Eye (tissue), 1 donor: ENCODE results near the gene CASQ1.

Experiments
- DNase-seq: peaks from one replicate; pipeline ENCODE4 v3.0.0-alpha.2; 2015

CASQ1 gene

DNA sequence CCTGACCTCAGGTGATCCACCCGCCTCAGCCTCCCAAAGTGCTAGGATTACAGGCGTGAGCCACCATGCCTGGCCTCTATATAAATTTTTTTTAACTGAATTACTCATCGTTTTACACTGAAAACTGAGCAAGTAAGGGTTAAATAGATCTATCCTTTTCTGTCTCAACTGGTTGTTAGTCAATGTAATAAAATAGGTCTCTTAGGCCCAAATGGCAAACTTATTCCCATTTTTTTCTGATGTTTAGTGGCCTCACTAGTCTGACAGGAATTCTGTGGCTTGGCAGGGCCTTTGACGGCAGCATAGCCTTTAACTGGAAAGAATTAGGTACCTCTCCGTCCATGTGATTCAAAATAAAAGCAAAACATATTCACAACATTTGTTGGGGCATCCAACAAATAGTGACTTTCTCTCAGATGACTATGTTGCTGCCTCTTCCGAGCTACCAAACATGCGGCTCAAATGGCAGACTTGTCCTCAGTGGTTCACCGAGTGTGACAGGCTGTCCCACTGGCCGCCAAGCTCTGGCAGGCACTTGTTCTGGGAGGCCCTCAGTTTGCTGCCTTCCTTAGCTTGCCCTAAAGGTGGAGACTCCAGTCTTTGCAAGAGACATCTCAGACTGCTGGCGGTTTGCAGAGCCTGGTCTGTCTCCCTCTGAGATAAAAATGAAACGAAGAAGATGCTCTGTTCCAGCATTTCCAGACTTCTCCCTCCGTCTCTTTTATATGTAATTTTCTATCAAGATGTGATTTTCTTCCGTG is 21.6 kb upstream of the CASQ1 start:
- peak; percentile 53 for DNase-seq

DNA sequence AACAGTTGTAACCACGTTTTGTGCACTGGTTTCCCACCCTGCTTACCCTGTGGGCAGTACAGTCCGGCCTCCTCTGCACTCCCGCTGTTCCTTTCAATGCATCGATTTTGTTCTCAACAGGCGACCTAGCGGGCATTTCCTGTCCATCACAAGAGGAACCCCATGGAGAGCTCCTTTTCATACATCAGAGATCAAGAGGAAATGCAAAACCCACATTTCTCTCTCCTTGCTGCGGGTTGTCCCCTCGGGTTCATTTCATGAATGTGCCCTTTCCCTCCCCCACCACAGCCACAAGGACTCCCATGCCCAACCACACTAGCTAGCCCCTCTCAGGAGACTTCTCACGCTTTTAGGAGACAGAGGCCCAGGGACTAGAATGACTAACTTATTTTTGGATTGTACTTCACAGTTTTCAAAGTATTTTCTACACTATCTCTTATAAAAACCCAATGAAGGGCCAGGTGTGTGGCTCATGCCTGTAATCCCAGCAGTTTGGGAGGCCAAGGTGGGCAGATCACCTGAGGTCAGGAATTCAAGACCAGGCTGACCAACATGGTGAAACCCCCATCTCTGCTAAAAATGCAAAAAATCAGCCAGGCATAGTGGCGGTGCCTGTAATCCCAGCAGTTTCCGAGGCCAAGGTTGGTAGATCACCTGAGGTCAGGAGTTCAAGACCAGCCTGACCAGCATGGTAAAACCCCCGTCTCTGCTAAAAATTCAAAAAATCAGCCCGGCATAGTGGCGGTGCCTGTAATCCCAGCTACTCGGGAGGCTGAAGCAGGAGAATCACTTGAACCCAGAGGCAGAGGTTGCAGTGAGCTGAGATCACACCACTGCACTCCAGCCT is 20.6 kb upstream of the CASQ1 start:
- DNase-seq = peak; percentile 82

GRCh38 chr1:160171354-160171753 is 19.0 kb upstream of the CASQ1 start:
- no peak for DNase-seq

GRCh38 chr1:160171980-160172379 is 18.4 kb upstream of the CASQ1 start:
- peak; percentile 16 for DNase-seq

- DNase-seq = no peak
Observed at GRCh38 chr1:160177231-160177630, 13.1 kb upstream of the CASQ1 start.

GRCh38 chr1:160177667-160178066 is 12.7 kb upstream of the CASQ1 start:
- DNase-seq = no peak

DNA sequence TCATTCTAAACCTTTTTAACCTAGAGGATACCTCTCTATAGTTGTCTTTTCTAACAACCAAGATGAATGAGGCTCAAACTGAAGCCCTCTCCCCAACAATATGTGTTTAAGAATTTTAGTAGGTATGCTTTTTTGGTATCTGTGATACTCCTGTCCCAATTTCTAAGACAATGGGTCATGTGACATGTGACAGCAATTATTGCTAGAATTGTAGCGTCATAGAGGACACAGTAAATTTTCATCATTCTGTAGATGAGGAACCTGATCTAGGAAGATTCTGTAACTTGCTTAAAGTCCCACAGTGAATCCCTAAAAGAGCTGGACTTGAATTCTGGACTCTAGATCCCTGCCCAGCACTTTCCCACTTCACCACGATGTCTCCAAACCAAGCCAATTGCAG is 11.6 kb upstream of the CASQ1 start:
- DNase-seq = no peak

GRCh38 chr1:160179336-160179735 is 11.0 kb upstream of the CASQ1 start:
- DNase-seq = no peak

- DNase-seq = no peak
Observed at GRCh38 chr1:160186246-160186645, 4.1 kb upstream of the CASQ1 start.

- no peak for DNase-seq
Observed at GRCh38 chr1:160186729-160187128, 3.6 kb upstream of the CASQ1 start.

GRCh38 chr1:160187407-160187806 is 3.0 kb upstream of the CASQ1 start:
- DNase-seq = no peak

- DNase-seq = no peak
Observed at GRCh38 chr1:160188341-160188740, 2.0 kb upstream of the CASQ1 start.

DNA sequence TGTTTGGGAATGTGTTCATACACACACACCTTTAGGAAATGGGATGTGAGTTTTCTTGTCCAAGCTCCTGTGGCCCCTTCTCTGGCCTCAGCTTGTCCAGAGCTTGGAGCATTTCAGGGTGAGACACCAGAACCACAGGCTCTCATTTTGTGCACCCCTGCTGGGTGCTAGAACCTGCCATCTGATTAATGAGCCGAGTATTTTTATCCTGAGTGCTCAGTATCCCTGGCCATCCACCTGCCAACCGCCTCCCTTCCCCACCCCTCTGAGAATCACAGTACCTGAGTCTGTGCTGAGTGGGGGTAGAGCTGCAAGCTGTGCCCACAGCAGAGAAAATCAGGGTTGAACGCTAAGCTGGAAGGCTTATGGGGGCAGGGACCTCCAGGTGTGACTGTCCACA is 1.4 kb downstream of the CASQ1 start:
- no peak for DNase-seq

DNA sequence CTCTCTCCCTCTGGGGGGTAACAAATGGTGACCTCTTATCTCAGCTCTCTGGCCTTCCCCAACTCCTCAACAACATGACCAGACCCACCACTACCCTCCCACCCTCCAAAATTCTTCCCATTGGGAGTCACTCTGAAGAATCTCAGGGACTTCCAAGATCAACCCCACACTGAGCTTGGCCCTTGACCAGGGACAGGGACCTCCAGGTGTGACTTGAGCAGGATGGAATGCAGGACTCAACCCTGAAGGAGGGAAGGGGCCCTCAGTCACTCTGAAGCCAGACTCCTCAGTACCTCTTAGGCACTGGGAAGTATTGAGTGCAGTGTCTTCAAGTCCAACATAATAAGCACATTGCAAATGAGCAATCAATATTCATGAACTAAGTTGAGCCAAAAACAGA is 1.9 kb downstream of the CASQ1 start:
- no peak for DNase-seq

GRCh38 chr1:160193091-160193819 is 2.9 kb downstream of the CASQ1 start:
- DNase-seq = peak; percentile 98

DNA sequence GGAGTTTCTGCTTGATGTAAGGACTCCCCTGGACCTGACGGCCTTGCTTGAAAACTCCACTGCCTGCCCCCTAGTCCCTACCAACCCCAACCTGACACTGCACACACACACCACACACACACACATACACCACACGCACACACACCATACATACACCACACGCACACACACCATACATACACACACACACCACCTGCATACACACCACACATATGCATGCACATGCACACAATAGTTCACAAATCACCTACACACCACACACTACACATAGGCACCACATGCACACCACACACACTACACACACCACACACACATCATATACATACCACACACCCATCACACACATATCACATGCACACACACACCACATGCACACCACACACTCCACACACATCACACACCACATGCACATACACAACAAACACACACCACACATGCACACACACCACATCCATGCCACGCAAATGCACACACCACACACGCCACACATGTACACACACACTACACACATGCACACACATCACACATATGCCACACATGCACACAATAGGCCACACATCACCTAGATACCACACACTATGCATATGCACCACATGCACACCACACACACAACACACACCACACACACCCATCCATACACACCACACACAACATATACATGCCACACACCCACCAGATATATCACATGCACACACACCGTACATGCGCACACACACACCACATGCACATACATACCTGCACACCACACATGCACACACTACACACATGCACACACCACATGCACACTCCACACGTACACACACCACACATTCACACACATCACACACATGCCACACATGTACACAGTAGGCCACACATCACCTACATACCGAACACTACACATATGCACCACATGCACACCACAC is 3.7 kb downstream of the CASQ1 start:
- DNase-seq = no peak

DNA sequence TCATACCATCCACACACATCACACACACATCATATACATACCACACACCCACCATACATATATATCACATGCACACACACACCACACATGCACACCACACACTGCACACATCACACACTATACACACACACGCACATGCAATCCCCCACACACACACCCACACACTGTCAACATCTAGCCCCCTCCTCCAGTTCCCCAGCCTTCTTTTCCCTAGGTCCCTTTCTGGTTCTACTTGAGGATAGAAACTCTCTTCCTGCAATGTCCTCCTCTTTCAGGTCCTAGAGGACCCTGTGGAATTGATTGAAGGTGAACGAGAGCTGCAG is 4.3 kb downstream of the CASQ1 start:
- DNase-seq = no peak

GRCh38 chr1:160196143-160196542 is 5.8 kb downstream of the CASQ1 start:
- no peak for DNase-seq

GRCh38 chr1:160197231-160197630 is 6.9 kb downstream of the CASQ1 start:
- no peak for DNase-seq

DNA sequence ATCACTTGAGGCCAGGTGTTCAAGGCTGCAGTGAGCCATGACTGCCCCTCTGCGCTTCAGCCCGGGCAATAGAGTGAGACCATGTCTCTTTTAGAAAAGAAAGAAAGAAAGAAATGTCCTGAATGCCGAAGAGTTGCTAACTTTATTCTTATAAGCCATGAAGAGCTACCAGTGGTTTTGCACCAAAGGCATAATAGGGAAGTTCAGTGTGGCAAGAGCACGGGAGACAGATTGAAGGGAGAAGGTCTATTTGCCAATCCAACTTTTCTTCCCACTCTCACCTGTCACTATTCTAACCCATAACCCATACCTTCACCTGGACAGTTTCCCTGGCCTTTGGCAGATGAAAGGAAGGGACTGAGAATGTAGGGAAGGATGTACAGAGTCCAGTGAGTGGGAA is 10.4 kb downstream of the CASQ1 start:
- DNase-seq = no peak

GRCh38 chr1:160204526-160205241 is 14.3 kb downstream of the CASQ1 start:
- no peak for DNase-seq
